Liver (tissue), 3 donors: ENCODE results near the gene KCNQ5.

Experiments
- GABPA ChIP-seq, 2 donors: IDR thresholded peaks in 1 of 2; conservative IDR thresholded peaks in 1 of 2; 2 replicates each; pipeline ENCODE4 v1.6.1; 2016; ENCODE audit warnings: antibody characterized with exemption in 2 of 2, mild to moderate bottlenecking in 1 of 2, moderate library complexity in 1 of 2
- TF ChIP-seq, protein P1 (sequence below): IDR thresholded peaks from 2 replicates; pipeline ENCODE4 v1.6.1; 2016; ENCODE audit warnings: antibody characterized with exemption
- TF ChIP-seq, protein P2 (sequence below): fragments of 150-350 bp; IDR thresholded peaks from 2 replicates; pipeline ENCODE4 v1.5.1; 2017; ENCODE audit warnings: improper control_type of control experiment, low read depth, low read length; ENCODE audit not compliant: missing input control
- donor health status: healthy.
- donor health status: healthy.

DNA sequence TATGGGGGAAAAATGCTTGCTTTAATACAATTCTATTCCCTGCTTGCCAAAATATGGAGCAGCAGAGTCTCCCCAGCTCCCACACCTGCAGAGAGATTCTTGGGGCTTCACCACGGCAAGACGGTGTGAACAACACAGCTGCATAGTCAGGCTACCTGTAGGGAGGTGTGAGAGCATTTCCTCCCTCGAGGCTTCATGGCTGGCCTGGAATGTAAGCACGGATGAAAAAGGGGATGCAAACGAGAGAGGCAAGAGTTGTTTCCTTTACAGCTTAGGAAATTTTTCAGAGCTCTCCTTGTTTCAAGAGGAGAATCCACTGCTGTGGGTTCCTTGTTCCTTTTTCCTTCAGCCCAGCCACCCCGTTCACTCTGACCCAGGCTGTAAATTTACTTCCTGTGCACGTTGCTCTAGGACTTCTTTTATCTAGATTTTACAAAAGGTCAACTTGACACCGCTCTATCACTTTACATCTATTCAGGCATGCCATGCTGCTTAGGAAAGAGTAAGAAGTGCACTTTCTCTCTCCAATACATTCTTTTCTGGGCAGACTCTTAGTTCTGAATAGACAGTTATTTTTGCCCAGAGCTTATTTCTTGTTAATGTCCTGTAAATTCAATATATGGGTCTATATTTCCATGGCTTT lies 406.4 kb downstream of the KCNQ5 start:
- TF ChIP-seq, protein P1, sequence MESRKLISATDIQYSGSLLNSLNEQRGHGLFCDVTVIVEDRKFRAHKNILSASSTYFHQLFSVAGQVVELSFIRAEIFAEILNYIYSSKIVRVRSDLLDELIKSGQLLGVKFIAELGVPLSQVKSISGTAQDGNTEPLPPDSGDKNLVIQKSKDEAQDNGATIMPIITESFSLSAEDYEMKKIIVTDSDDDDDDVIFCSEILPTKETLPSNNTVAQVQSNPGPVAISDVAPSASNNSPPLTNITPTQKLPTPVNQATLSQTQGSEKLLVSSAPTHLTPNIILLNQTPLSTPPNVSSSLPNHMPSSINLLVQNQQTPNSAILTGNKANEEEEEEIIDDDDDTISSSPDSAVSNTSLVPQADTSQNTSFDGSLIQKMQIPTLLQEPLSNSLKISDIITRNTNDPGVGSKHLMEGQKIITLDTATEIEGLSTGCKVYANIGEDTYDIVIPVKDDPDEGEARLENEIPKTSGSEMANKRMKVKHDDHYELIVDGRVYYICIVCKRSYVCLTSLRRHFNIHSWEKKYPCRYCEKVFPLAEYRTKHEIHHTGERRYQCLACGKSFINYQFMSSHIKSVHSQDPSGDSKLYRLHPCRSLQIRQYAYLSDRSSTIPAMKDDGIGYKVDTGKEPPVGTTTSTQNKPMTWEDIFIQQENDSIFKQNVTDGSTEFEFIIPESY = no peak
- TF ChIP-seq, protein P2, sequence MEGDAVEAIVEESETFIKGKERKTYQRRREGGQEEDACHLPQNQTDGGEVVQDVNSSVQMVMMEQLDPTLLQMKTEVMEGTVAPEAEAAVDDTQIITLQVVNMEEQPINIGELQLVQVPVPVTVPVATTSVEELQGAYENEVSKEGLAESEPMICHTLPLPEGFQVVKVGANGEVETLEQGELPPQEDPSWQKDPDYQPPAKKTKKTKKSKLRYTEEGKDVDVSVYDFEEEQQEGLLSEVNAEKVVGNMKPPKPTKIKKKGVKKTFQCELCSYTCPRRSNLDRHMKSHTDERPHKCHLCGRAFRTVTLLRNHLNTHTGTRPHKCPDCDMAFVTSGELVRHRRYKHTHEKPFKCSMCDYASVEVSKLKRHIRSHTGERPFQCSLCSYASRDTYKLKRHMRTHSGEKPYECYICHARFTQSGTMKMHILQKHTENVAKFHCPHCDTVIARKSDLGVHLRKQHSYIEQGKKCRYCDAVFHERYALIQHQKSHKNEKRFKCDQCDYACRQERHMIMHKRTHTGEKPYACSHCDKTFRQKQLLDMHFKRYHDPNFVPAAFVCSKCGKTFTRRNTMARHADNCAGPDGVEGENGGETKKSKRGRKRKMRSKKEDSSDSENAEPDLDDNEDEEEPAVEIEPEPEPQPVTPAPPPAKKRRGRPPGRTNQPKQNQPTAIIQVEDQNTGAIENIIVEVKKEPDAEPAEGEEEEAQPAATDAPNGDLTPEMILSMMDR = no peak
- TF ChIP-seq GABPA (IDR thresholded peaks at IDR 0.05 in 1 of 2, conservative IDR thresholded peaks at IDR 0.05 in 1 of 2) = no peak
